Activated B cell treated with CpG ODN at 0.5 μM for 24 hours (primary cell): ENCODE results near the gene FNTB. TPM values are rescaled to one million over a fixed set of nuclear protein-coding genes. Genes with fewer than 3 reads are reported as not detected.

Source experiments
- ATAC-seq: fragments of 200-7000 bp; cut with Tn5 transposase; one replicate; pipeline ENCODE4 v1.10.0; 2021; ENCODE audit warnings: low read depth, mild to moderate bottlenecking, moderate library complexity
- CTCF ChIA-PET: fragments of 350-600 bp; sonication (Branson Sonifier 250); formaldehyde crosslinking; loops from one replicate; lab custom pipeline; 2021; ENCODE audit warnings: antibody characterized with exemption; lab: Charles Lee
- POLR2A ChIA-PET: fragments of 350-600 bp; sonication (Branson Sonifier 250); formaldehyde crosslinking; loops from one replicate; lab custom pipeline; 2021; ENCODE audit warnings: antibody characterized with exemption; lab: Charles Lee
- DNase-seq: peaks from one replicate; pipeline ENCODE4 v3.0.0; 2022
- H3K27ac Mint-ChIP-seq: one replicate; pipeline ENCODE4 v1.8.0; 2020; ENCODE audit warnings: mixed read lengths
- H3K27me3 Mint-ChIP-seq: one replicate; pipeline ENCODE4 v1.8.0; 2021; ENCODE audit warnings: mixed read lengths
- H3K36me3 Mint-ChIP-seq: one replicate; pipeline ENCODE4 v1.8.0; 2021; ENCODE audit warnings: low read depth, mixed read lengths
- H3K4me1 Mint-ChIP-seq: one replicate; pipeline ENCODE4 v1.8.0; 2021; ENCODE audit warnings: mixed read lengths
- H3K4me3 Mint-ChIP-seq: one replicate; pipeline ENCODE4 v1.8.0; 2020; ENCODE audit warnings: mild to moderate bottlenecking, mixed read lengths
- H3K9me3 Mint-ChIP-seq: one replicate; pipeline ENCODE4 v1.8.0; 2020; ENCODE audit warnings: mixed read lengths
- intact Hi-C: fragments of 100-400 bp; cut with micrococcal nuclease; formaldehyde crosslinking; loops from one replicate; pipeline ENCODE4 v1.15.1; 2024
- total RNA-seq: library from RNA; stranded (reverse); gene quantifications from 2 replicates; pipeline ENCODE4 v1.2.3, GENCODE V29; 2022
- TF ChIP-seq, protein P1 (sequence below): fragments of 200-600 bp; IDR thresholded peaks from one replicate; pipeline ENCODE4 v1.8.0; 2022; ENCODE audit warnings: antibody characterized with exemption, mild to moderate bottlenecking

The FNTB gene
- total RNA-seq, 1 donor from 2014 or later, result 10.5 TPM

DNA sequence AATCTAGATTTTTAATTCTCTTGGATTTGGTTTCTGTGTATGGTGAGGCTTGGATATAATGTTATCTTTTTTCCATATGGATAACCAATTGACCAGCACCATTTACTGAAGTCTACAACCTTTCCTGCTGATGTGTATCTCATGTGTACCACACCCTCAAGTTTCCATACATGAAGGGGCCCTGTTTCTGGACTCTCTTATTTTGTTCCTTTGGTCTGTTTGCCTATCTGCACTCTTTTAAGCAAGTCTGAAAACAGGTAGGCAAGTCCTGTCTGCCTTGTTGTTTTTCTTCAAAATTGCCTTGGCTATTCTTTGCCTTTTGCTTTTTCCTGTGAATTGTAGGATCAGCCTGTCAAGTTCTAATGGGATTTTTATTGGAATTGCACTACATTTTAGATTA is 71.0 kb downstream of the FNTB start:
- Mint-ChIP-seq H3K36me3 (peaks cover 58% of the 10 kb centered on the region), H3K4me3 (no peak overlapping the region), H3K27me3 (no peaks in the 10 kb centered on the region), H3K4me1 (no peaks in the 10 kb centered on the region), H3K27ac (no peak overlapping the region), H3K9me3 (no peaks in the 10 kb centered on the region)
- no peak for ATAC-seq
- DNase-seq, result no peak
- intact Hi-C loops, result no loop called here
- POLR2A ChIA-PET, result no interaction called here
- CTCF ChIA-PET, result no interaction called here
- TF ChIP-seq, protein P1, sequence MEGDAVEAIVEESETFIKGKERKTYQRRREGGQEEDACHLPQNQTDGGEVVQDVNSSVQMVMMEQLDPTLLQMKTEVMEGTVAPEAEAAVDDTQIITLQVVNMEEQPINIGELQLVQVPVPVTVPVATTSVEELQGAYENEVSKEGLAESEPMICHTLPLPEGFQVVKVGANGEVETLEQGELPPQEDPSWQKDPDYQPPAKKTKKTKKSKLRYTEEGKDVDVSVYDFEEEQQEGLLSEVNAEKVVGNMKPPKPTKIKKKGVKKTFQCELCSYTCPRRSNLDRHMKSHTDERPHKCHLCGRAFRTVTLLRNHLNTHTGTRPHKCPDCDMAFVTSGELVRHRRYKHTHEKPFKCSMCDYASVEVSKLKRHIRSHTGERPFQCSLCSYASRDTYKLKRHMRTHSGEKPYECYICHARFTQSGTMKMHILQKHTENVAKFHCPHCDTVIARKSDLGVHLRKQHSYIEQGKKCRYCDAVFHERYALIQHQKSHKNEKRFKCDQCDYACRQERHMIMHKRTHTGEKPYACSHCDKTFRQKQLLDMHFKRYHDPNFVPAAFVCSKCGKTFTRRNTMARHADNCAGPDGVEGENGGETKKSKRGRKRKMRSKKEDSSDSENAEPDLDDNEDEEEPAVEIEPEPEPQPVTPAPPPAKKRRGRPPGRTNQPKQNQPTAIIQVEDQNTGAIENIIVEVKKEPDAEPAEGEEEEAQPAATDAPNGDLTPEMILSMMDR, result no peak

DNA sequence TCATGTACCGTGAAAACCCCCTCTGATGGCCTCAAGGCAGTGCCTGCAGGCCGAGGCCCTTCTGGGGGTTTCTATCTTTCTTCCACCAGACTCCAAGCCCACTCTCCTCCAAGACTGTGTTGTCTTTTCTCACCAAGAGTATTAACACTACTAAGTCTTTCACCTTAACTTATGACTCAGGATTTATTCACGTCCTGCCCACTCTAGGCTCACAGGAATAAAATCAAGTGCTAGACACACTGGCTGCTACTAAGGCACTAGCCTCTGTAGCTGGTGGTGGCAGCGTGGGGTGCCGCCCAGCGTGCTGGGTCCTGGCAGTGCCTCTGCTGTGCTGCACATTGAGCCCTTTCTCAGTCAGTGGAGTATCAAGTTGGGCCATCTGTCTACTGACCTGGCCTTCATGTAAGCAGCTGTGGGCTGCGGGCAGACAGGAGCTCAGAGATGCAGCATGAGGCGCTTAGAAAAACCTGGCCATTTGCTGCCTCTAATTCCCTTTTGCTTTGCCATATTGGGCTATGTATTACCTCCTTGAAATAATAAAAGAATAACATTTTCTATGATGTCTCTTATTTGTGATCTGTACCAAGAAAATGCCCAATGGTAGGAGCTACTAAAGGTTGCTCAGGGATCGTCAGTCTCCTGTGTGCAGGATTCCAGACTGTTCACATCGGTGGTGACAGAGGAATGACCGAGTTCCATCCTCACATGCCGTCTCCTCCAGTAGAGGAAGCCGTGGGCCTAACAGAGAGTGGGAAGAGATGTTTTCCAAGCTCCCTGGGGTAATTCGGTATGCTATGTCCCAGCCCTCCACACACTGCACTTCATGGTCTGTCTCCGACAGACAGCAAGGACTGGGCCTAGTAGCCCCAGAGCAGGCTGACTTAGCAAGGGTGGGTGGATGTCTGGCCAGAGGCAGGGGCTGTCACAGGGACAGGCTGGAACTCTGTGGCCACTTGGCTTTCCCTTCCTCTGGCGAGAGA is 75.7 kb downstream of the FNTB start:
- H3K4me1 Mint-ChIP-seq, result no peaks in the 10 kb centered on the region
- TF ChIP-seq, protein P1, result no peak
- intact Hi-C loops, result no loop called here
- H3K4me3 Mint-ChIP-seq, result no peak overlapping the region
- ChIA-PET CTCF (no interaction called here), POLR2A (no interaction called here)
- H3K27me3 Mint-ChIP-seq, result no peaks in the 10 kb centered on the region
- H3K36me3 Mint-ChIP-seq, result peaks cover 74% of the 10 kb centered on the region
- no peak for ATAC-seq
- H3K9me3 Mint-ChIP-seq, result no peaks in the 10 kb centered on the region
- DNase-seq, result no peak
- no peak overlapping the region for H3K27ac Mint-ChIP-seq

DNA sequence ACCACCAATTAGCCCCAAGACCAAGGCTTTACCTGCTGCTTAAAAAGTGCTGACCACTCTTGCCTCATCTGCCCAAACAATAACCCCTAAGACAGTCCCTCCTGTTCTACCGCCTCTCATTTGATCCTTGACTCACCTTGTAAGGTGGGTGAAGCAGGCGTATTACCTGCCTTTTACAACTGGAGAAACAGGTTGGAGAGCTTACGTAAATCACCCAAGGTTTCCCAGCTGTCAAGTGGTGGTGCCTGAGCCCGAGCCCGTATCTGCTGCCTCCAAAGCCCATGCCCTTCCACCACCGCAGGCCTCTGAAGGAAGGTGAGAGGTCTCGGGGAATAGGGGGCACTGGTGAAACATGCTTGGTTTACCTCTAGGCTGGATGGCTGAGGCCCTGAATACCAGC is 79.0 kb downstream of the FNTB start:
- ChIA-PET POLR2A (no interaction called here), CTCF (no interaction called here)
- Mint-ChIP-seq H3K36me3 (peaks cover 76% of the 10 kb centered on the region), H3K9me3 (no peaks in the 10 kb centered on the region), H3K4me3 (no peak overlapping the region), H3K27ac (no peak overlapping the region), H3K4me1 (peaks cover 4% of the 10 kb centered on the region), H3K27me3 (no peaks in the 10 kb centered on the region)
- no peak for ATAC-seq
- intact Hi-C loops, result no loop called here
- no peak for DNase-seq
- TF ChIP-seq, protein P1, result no peak

DNA sequence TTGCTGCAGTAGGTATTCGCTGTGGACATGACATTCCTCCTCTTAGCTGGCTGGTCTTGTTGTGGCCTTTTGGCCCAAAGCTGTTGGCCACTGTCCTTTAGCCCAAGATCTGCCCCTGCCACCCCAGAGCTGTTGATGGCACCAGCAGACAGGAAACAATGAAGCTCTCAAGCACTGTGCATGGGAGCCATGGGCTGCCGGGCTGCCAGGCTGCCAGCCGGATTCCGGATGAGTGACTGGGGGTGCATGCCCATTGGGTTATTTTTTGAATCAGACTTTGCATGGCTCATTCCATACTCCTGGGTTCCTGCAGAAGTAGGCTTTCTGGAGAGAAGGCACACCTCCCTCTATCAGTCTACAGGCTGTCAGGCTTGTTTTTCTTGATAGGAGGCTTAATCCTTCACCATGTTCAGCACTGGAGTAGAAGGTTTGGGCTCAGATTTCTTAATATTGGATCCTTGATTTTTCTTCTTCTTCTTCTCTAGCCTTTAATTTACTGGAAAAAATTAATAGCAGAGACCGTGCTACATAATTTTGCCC is 83.2 kb downstream of the FNTB start:
- no peak for DNase-seq
- peaks cover 61% of the 10 kb centered on the region for H3K36me3 Mint-ChIP-seq
- H3K4me3 Mint-ChIP-seq, result no peak overlapping the region
- no peak overlapping the region for H3K27ac Mint-ChIP-seq
- no peaks in the 10 kb centered on the region for H3K9me3 Mint-ChIP-seq
- peaks cover 20% of the 10 kb centered on the region for H3K4me1 Mint-ChIP-seq
- CTCF ChIA-PET, result interaction anchor here (1.2 kb wide), 1 partner anchor 178 kb away, joined by 3 read pairs; no protein-coding TSS in a partner anchor
- POLR2A ChIA-PET, result no interaction called here
- no peak for ATAC-seq
- intact Hi-C loops, result no loop called here
- H3K27me3 Mint-ChIP-seq, result no peaks in the 10 kb centered on the region
- TF ChIP-seq, protein P1, result no peak

DNA sequence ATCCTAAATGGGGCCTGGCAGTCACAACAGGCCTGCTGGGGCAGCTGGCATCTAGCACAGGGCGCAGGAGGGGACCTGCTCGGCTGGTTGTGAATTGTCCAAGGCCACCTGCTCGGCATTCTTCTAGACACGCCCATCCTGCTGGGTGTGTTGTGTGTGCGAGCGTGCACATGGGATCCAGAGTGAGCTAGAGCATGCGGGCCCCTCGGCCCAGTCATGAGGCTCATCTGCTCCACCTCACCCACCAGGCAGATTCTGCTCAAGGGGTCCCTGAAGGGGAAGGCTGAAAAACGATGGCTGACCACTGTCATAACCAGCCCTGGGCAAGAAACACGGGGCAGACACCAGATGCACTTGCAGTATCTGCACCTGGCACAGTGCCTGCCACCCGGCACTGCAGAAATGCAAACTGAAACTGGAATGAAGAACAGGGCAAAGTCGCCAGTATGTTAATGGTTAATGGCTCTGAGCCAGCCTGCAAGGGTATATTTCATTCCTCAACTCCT is 83.8 kb downstream of the FNTB start:
- Mint-ChIP-seq H3K27me3 (no peaks in the 10 kb centered on the region), H3K27ac (no peak overlapping the region), H3K4me1 (peaks cover 26% of the 10 kb centered on the region), H3K9me3 (no peaks in the 10 kb centered on the region), H3K4me3 (peak overlapping the region; percentile 11), H3K36me3 (peaks cover 62% of the 10 kb centered on the region)
- TF ChIP-seq, protein P1, result no peak
- DNase-seq (no peak), ATAC-seq (peak; percentile 40)
- ChIA-PET POLR2A (no interaction called here), CTCF (interaction anchor here (1.2 kb wide), 1 partner anchor 179 kb away, joined by 3 read pairs; no protein-coding TSS in a partner anchor)
- intact Hi-C loops, result no loop called here
